Nephron progenitor cell (in vitro differentiated cells): ENCODE data around the gene LRFN2.

ENCODE experiments used
- DNase-seq: peaks from one replicate; pipeline ENCODE4 v3.0.0; 2021
- H3K27ac Mint-ChIP-seq: 2 replicates; pipeline ENCODE4 v1.8.0; 2021; ENCODE audit warnings: mild to moderate bottlenecking, moderate library complexity, mixed read lengths
- H3K27me3 Mint-ChIP-seq: 2 replicates; pipeline ENCODE4 v1.8.0; 2021; ENCODE audit warnings: mild to moderate bottlenecking, low read depth, mixed read lengths; ENCODE audit not compliant: poor library complexity
- H3K36me3 Mint-ChIP-seq: 2 replicates; pipeline ENCODE4 v1.8.0; 2021; ENCODE audit warnings: low read depth, mixed read lengths
- H3K4me1 Mint-ChIP-seq: 2 replicates; pipeline ENCODE4 v1.8.0; 2021; ENCODE audit warnings: mixed read lengths
- H3K4me3 Mint-ChIP-seq: 2 replicates; pipeline ENCODE4 v1.8.0; 2021; ENCODE audit warnings: mild to moderate bottlenecking, moderate library complexity, mixed read lengths
- H3K9me3 Mint-ChIP-seq: 2 replicates; pipeline ENCODE4 v1.8.0; 2021; ENCODE audit warnings: mild to moderate bottlenecking, moderate library complexity, mixed read lengths
- TF ChIP-seq, protein P1 (sequence below): fragments of 200-600 bp; sonication (generic); IDR thresholded peaks from 2 replicates; pipeline ENCODE4 v1.5.0; 2021; ENCODE audit warnings: antibody characterized with exemption

The LRFN2 gene

DNA sequence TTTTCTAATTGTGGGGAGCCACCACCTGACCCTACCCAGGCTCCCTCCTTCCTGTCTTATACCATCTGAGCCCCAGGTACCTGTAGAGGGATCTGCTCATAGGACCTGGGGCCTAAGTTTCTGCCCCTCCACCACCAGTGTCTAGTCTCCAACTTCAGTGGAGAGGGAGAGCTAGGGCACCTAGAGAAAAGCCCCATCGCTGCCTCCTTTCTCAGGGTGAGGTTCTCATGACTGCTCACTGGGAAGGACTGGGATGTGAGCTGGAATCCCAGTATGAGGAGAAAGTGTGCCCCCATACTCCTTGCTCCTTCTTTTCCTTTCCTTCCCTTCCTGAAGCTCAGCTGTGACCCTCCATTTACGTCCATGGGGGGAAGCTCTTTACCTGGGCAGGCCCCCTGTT is 231.6 kb downstream of the LRFN2 start:
- no peak for DNase-seq
- H3K4me1 Mint-ChIP-seq: peaks cover 4% of the 10 kb centered on the region
- no peaks in the 10 kb centered on the region for H3K36me3 Mint-ChIP-seq
- H3K9me3 Mint-ChIP-seq: no peaks in the 10 kb centered on the region
- H3K27me3 Mint-ChIP-seq: peaks cover 2% of the 10 kb centered on the region
- TF ChIP-seq, protein P1, sequence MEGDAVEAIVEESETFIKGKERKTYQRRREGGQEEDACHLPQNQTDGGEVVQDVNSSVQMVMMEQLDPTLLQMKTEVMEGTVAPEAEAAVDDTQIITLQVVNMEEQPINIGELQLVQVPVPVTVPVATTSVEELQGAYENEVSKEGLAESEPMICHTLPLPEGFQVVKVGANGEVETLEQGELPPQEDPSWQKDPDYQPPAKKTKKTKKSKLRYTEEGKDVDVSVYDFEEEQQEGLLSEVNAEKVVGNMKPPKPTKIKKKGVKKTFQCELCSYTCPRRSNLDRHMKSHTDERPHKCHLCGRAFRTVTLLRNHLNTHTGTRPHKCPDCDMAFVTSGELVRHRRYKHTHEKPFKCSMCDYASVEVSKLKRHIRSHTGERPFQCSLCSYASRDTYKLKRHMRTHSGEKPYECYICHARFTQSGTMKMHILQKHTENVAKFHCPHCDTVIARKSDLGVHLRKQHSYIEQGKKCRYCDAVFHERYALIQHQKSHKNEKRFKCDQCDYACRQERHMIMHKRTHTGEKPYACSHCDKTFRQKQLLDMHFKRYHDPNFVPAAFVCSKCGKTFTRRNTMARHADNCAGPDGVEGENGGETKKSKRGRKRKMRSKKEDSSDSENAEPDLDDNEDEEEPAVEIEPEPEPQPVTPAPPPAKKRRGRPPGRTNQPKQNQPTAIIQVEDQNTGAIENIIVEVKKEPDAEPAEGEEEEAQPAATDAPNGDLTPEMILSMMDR: no peak
- H3K4me3 Mint-ChIP-seq: no peak overlapping the region
- no peak overlapping the region for H3K27ac Mint-ChIP-seq

DNA sequence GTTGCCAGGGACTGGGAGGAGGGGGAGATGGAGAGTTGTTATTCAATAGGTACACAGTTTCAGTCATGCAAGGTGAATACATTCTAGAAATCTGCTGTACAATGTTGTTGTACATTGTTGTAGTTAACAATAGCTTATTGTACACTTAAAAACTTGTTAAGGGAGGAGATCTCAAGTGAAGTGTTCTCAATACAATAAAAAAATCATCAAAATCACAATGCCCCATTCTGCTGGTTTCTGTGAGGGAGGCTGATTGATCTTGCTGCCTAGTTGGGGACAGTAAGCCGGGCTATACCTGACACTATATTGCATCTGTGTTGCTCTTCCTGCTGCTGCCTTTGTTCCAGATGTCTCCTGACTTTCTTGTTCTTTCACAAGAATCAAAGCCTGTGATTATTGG is 232.1 kb downstream of the LRFN2 start:
- Mint-ChIP-seq H3K9me3 (no peaks in the 10 kb centered on the region), H3K4me1 (peaks cover 4% of the 10 kb centered on the region), H3K27me3 (peaks cover 2% of the 10 kb centered on the region), H3K36me3 (no peaks in the 10 kb centered on the region), H3K27ac (no peak overlapping the region), H3K4me3 (no peak overlapping the region)
- TF ChIP-seq, protein P1: no peak
- no peak for DNase-seq

DNA sequence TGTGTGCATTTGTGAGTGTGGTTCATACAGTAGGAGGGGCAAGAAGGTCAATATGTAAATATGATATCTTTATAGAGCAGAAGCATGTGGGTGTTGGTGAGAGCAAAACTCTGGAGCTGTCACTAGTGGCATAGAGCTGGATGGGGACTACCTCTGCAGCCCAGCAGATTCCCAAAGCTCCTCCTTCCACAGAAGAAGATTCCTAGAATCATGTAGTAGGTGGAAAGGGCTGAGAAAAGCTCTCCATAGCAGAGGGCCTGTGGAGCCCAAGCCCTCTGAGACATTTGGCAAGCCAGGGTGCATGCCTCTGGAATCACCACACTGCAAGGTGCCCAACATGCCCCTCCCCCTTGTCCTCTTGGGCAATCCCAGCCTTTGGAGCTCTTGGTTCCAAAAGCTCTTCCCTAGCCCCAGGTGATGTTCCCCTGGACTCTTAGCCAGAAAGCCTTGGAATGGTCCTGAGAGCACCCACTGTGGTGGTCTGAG is 233.2 kb downstream of the LRFN2 start:
- Mint-ChIP-seq H3K27me3 (peaks cover 2% of the 10 kb centered on the region), H3K4me1 (peaks cover 1% of the 10 kb centered on the region), H3K9me3 (no peaks in the 10 kb centered on the region), H3K27ac (no peak overlapping the region), H3K4me3 (no peak overlapping the region), H3K36me3 (no peaks in the 10 kb centered on the region)
- TF ChIP-seq, protein P1: no peak
- no peak for DNase-seq

DNA sequence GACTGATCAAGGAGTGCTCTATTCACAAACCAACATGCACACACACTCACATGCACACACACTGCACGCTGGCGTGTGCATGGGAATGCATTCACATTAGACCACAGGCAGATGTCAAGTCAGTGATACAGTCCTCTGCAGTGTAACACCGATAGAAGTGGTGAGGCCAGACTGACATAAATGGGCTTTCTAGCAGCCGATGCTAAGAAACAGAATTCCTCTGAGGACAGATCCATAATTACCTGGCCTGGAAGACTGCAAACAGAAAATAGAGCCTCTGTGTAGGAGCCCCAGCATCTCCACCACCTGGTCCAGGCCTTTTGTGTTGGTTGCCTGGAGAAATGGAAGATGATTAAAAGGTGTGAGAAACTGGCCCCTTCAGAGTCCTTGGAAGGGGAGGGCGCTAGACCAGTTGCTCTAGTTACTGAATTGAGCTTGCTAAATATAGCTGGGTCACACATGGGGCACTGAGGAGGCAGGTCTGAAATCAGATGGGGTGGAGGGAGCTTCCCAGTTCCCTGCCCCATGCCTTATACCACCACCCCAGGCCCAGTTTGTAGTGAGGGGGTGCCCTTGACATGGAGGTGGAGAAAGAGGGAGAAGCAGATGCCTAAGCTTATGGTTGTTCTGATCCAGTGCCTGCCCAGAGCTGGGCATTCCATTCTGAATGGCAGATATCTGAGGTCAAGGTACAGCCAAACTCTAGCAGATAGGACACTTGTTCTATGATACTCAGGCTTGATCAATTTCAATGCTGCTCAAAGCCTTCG is 233.8 kb downstream of the LRFN2 start:
- H3K27me3 Mint-ChIP-seq: peaks cover 2% of the 10 kb centered on the region
- H3K36me3 Mint-ChIP-seq: no peaks in the 10 kb centered on the region
- H3K4me1 Mint-ChIP-seq: peaks cover under 1% of the 10 kb centered on the region
- TF ChIP-seq, protein P1: no peak
- no peak overlapping the region for H3K4me3 Mint-ChIP-seq
- H3K9me3 Mint-ChIP-seq: no peaks in the 10 kb centered on the region
- H3K27ac Mint-ChIP-seq: no peak overlapping the region
- DNase-seq: no peak

DNA sequence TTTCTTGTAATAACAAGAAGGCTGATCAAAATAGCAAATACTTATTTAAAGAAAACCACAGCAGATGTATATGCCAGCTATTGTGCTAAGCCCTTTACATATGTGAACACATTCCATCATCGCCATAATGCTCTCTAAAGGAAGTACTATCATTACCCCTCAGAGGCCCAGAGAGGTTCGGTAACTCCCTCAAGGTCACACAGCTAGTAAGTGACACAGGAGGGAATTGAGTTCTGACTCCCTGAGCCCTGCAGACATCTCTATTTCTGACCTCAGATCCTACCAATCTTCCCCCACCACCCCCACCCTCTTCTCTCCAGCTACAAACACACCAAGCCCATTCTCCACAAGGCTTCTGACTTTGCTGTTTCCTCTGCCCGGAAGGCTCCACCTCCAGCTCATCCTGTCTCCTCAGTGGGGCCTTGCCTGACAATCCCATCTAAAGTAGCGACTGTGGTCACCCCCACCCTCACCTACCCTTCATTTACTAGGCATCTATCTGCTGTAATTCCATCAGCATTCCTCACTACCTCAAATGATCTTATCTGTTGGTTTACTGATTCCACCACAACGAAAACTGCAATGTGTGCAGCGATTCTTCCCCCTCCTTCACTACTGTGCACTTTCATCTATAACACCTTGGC is 234.5 kb downstream of the LRFN2 start:
- Mint-ChIP-seq H3K27me3 (peaks cover 2% of the 10 kb centered on the region), H3K36me3 (no peaks in the 10 kb centered on the region), H3K9me3 (no peaks in the 10 kb centered on the region), H3K4me3 (no peak overlapping the region), H3K27ac (no peak overlapping the region), H3K4me1 (peaks cover 6% of the 10 kb centered on the region)
- TF ChIP-seq, protein P1: no peak
- DNase-seq: no peak
